Pancreas (tissue), 10 donors: Measurements from ENCODE around the gene TMPRSS6. TPM values are rescaled to one million over a fixed set of nuclear protein-coding genes. Genes with fewer than 3 reads are reported as not detected.

Experiments used
- ATAC-seq, 4 donors: fragments of 200-7000 bp; cut with Tn5 transposase; one replicate each; pipeline versions ENCODE4 v1.8.0 to v1.9.1; 2020; ENCODE audit warnings: mild to moderate bottlenecking in 4 of 4, moderate library complexity in 4 of 4
- DNase-seq, 6 donors: peaks; one replicate each; pipeline ENCODE4 v3.0.0-alpha.2; 2020
- FAIRE-seq: peaks from 2 replicates; lab custom pipeline; 2012; peaks lifted over from hg19 to GRCh38; lab: Jason Lieb, UNC
- H3K27ac ChIP-seq, 4 donors: fragments of 200-600 bp; sonication (generic); 1 replicate in 3 of 4; 2 replicates in 1 of 4; pipeline versions ENCODE4 v1.5.0 to v1.8.0; 2020
- H3K27me3 ChIP-seq, 4 donors: fragments of 200-600 bp; one replicate each; pipeline ENCODE4 v1.8.0; 2021
- H3K36me3 ChIP-seq, 3 donors: fragments of 200-600 bp; sonication (generic) in 1 of 3; one replicate each; pipeline versions ENCODE4 v1.5.0 to v1.8.0; 2020 to 2021
- H3K4me1 ChIP-seq, 3 donors: fragments of 200-600 bp; one replicate each; pipeline ENCODE4 v1.8.0; 2021
- H3K4me3 ChIP-seq, 4 donors: fragments of 200-600 bp; sonication (generic) in 2 of 4; one replicate each; pipeline versions ENCODE4 v1.5.0 to v1.8.0; 2020 to 2021
- H3K9me3 ChIP-seq, 4 donors: fragments of 200-600 bp; one replicate each; pipeline ENCODE4 v1.8.0; 2021
- CTCF ChIP-seq, 4 donors: fragments of 200-600 bp; sonication (generic) in 3 of 4; IDR thresholded peaks; one replicate each; pipeline versions ENCODE4 v1.5.0 to v1.8.0; 2021; ENCODE audit warnings: antibody characterized with exemption in 4 of 4
- WGBS, 2 donors: extraction: QIAGEN DNeasy Blood & Tissue Kit; methylation state at CpG; one replicate each; pipeline ENCODE4 v1.1.7; 2013; 5-methylcytosine and 5-hydroxymethylcytosine counted together
- intact Hi-C, 3 donors: fragments of 100-400 bp; cut with DNase I; formaldehyde crosslinking; loops; one replicate each; pipeline versions ENCODE4 v1.11.1 to v1.14.2; 2022
- polyA plus RNA-seq, 2 donors: library from polyadenylated mRNA; stranded (reverse); fragments of 200-250 nt; gene quantifications; one replicate each; pipeline ENCODE4 v1.2.3, GENCODE V29; 2013
- total RNA-seq, 6 donors: library from RNA; stranded (reverse); fragmentation: NEBNext Ultra II Directional in 4 of 6; extraction: Animal tissue kit (Norgen Biotek cat#: 25700) in 4 of 6; gene quantifications; one replicate each; pipeline versions ENCODE4 v1.2.1 to v1.2.4, GENCODE V29; 2021 to 2023
- donor health status: healthy with polysubstance abuse.
- donor health status: DM: no; HTN: no; CAD: no; lungs with moderate emphysema.
- donor health status: DM: no; HTN: no; CAD: no.
- donor health status: control.
- donor health status: control.
- donor health status: Bipolar disorder and iron deficiency.
- donor health status: DM: yes; HTN: yes; CAD: no.
- donor health status: DM: no; HTN: no; CAD: no.
- donor health status: DM: no; HTN: no; CAD: no.
- donor health status: DM: yes; HTN: yes; CAD: no.

Gene TMPRSS6
- total and polyA plus RNA-seq, 8 donors: 0.13 to 3.1 (median 0.33) TPM

- Histone ChIP-seq H3K9me3 (no peaks in the 10 kb centered on the region), H3K4me3 (no peak overlapping the region), H3K36me3 (no peaks in the 10 kb centered on the region), H3K27ac (no peak overlapping the region), H3K4me1 (no peaks in the 10 kb centered on the region), H3K27me3 (no peaks in the 10 kb centered on the region)
- WGBS, 2 donors: 87 to 89% methylated on average over 16 of the region's 16 CpGs
- no peak for FAIRE-seq
- no peak for DNase-seq
- intact Hi-C loops: no loop called here
- TF ChIP-seq CTCF (IDR thresholded peaks at IDR 0.05): no peak
- ATAC-seq: no peak
Measured at GRCh38 chr22:37053310-37054055, 56.0 kb downstream of the TMPRSS6 start.

GRCh38 chr22:37052386-37053309 lies 56.9 kb downstream of the TMPRSS6 start:
- no peak for DNase-seq
- FAIRE-seq: no peak
- WGBS, 2 donors: 83 to 91% methylated on average over 25 of the region's 25 CpGs
- Histone ChIP-seq H3K9me3 (no peaks in the 10 kb centered on the region), H3K4me3 (peak overlapping the region in 2 of 4 donors; percentile 43 to 55), H3K27ac (no peak overlapping the region), H3K27me3 (no peaks in the 10 kb centered on the region), H3K4me1 (no peaks in the 10 kb centered on the region), H3K36me3 (no peaks in the 10 kb centered on the region)
- no peak for ATAC-seq
- intact Hi-C loops: no loop called here
- no peak for TF ChIP-seq CTCF (IDR thresholded peaks at IDR 0.05)

- peak; percentile 85 to 94 (median 90) for ATAC-seq
- H3K9me3 ChIP-seq: no peaks in the 10 kb centered on the region
- H3K27ac ChIP-seq: no peak within 1 kb of the TSS
- TF ChIP-seq CTCF (IDR thresholded peaks at IDR 0.05): no peak
- H3K4me1 ChIP-seq: no peaks in the 10 kb centered on the region
- no peaks in the 10 kb centered on the region for H3K36me3 ChIP-seq
- no peak for FAIRE-seq
- peak in 4 of 6 donors; percentile 38 to 83 (median 58) for DNase-seq
- intact Hi-C loops: no loop called here
- H3K27me3 ChIP-seq: no peaks in the 10 kb centered on the region
- H3K4me3 ChIP-seq: peak within 1 kb of the TSS in 3 of 4 donors; percentile 23 to 55 (median 43)
- WGBS, 2 donors: 7 to 11% methylated on average over 66 to 89 of the region's 89 CpGs
Measured at GRCh38 chr22:37051391-37052385, 57.8 kb downstream of the TMPRSS6 start, which contains the start of gene KCTD17. Gene KCTD17 (plus strand): TSS chr22:37051742. CDS start chr22:37051761, 19 bp downstream.

GRCh38 chr22:37050913-37051312 lies 58.6 kb downstream of the TMPRSS6 start:
- intact Hi-C loops: no loop called here
- no peaks in the 10 kb centered on the region for H3K9me3 ChIP-seq
- no peaks in the 10 kb centered on the region for H3K36me3 ChIP-seq
- H3K4me3 ChIP-seq: peak overlapping the region in 1 of 4 donors; percentile 55
- H3K27ac ChIP-seq: no peak overlapping the region
- 72 to 77% methylated on average over 6 of the region's 6 CpGs for WGBS, 2 donors
- H3K4me1 ChIP-seq: no peaks in the 10 kb centered on the region
- no peak for DNase-seq
- no peaks in the 10 kb centered on the region for H3K27me3 ChIP-seq
- FAIRE-seq: no peak
- TF ChIP-seq CTCF (IDR thresholded peaks at IDR 0.05): no peak
- no peak for ATAC-seq
